DMS153 treated with DMSO at 0.1 percent for 48 hours (cell line): ENCODE measurements around the gene CLEC17A.
"Not testable (repeated sequence)": the region's sequence is repeated elsewhere in the genome, so short reads cannot be mapped to it uniquely, and the experiment has no call there.

Experiments used
- DNase-seq: peaks from one replicate; lab custom pipeline; 2025; ENCODE audit not compliant: unreplicated experiment; lab: John Stamatoyannopoulos, UW

Gene CLEC17A

DNA sequence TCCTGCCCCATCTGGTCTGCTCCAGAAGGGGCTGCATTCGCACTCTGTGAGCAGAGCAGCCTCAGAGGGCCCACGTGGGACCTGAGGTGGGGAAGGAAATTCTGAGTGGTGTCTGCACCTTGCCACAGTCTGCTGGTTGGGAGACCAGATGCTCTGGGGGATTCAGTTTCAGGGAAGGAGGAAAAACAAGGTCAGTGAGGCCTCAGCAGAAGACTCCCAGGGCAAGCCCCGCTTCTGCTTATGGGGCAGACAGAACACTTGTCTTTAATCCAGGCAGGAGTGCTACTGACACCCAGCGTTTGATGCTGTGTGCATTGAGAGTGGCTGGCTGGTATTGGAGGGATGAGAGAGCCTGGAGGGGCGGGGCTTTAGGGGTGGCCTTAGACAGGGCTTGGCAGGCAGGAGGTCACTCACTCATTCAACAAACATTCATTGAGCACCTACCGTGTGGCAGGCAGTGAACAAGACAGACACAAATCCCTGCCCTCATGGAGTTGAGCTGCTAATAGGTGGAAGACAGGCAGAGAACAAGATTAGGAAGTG, 4.9 kb upstream of the CLEC17A start:
- DNase-seq, result no peak

DNA sequence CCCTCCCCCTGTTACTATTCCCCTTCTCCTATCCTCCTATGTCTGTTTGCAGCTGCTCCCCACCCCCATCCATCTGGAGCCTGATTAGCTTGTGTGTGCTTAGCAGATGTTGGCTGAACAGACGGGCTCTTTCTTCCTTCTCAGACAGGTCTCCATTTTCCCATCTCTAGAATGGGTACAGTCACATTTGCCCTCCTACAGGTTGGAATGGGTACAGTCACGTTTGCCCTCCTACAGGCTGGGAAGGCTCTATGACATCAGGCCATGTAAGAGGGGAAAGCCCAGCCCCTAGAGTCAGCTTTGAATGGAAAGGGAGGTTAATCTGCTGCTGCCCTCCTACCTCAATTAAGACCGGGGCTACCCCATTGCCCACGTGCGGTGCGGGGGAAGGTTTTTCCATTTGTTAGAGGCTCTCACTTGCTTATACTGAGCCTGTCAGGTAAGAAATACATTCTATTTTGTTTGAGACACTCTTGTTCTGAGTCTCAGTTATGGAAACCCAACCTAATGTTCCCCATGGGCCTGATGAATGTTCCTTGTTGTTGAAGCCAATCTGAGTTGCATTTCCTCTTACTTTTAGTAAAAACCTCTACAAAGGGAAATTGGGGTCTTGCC, 2.2 kb upstream of the CLEC17A start:
- DNase-seq, result no peak

DNA sequence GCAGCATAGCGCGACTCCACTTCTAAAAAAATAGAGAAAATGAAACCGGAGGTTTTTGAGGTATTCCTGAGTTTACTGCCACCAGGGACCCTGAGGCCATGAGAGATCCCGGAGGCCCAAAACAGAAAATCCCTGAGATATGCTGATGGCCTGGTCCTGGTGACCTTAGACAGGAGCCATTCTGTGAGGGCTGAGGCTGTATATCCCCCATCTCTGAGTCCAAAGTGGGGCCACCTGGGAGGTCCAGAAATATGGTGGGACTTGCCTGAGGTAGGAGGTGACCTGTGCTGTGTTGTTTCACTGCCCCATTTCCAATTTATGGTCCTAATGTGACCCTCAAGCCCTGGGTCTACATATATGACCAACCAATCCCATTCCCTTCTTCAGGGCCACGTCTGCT, 1.5 kb downstream of the CLEC17A start:
- not testable (repeated sequence) for DNase-seq

DNA sequence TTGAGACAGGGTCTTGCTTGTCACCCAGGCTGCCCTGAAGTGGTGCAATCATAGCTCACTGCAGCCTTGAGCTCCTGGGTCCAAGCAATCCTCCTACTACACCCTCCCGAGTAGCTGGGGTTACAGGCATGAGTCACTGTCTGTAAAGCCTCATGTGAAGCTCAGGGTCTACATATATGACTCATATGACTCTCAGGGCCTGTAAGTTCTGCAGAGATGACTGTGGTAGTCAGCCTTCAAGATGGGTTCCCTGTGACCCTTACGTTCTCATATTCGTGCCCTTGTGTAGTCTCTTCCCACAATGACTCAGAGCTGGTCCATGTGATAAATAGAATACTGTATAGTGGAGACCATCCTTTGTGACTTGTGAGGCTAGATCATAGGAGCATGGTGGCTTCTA, 2.3 kb downstream of the CLEC17A start:
- not testable (repeated sequence) for DNase-seq

DNA sequence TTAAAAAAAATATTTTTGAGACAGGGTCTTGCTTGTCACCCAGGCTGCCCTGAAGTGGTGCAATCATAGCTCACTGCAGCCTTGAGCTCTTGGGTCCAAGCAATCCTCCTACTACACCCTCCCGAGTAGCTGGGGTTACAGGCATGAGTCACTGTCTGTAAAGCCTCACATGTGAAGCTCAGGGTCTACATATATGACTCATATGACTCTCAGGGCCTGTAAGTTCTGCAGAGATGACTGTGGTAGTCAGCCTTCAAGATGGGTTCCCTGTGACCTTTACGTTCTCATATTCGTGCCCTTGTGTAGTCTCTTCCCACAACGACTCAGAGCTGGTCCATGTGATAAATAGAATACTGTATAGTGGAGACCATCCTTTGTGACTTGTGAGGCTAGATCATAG, 6.5 kb downstream of the CLEC17A start:
- not testable (repeated sequence) for DNase-seq

DNA sequence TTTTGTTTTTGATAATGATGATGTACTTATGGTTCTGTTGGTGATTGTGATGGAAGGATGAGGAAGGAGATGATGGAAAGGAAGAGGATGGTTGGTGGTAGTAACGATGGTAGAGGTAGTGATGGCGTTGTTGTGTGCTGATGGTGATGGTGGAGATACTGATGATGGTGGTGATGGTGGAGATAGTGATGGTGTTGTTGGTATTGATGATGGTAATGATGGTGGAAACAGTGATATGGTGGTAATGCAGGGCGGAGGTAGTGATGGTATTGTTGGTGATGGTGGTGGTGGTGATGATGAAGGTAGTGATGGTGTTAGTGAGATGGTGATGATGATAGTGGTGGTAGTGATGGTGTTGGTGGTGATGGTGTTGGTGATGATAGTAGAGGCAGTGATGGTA, 12.7 kb downstream of the CLEC17A start:
- DNase-seq, result no peak

DNA sequence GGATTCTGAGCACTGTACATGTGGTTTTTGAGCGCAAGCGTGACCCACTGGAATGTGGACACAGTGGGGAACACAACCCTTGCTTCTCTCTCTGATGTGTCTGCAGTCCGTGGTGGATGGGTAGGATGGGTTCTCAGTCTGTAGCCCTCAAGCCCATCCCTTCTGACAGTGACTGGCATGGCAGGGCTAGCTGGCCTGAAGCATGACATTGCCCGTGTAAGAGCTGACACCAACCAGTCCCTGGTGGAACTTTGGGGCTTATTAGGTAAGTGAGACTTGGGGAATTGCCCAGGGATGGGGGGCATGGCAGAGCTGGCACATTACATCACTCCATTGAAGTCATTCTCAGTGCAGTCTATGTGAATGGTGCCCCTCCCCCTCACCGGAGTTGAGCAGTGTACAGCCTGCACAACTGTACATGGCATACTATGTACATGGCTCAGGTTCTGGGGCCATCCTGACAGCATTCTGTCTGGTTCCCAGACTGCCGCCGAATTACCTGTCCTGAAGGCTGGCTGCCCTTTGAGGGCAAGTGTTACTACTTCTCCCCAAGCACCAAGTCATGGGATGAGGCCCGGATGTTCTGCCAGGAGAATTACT, 16.8 kb downstream of the CLEC17A start:
- DNase-seq, result no peak

DNA sequence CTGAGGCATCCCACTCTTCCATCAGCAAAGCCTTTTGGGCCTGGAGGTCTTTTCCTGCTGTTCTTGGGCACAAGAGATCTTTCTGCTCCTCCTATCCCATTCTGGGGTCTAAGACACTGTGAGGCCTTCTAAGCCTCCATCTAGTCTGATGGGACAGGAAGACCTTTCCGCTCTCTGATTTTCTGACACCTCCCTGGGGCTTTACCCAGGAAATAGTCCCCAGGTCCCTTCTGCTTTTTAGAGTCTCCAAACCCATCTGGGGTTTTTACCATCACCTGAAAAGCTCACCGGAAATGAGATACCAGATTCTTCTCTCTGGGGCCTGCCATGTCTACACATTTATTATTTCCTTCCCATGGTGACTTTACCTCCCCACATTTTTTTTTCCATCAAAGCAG, 21.1 kb downstream of the CLEC17A start:
- no peak for DNase-seq

DNA sequence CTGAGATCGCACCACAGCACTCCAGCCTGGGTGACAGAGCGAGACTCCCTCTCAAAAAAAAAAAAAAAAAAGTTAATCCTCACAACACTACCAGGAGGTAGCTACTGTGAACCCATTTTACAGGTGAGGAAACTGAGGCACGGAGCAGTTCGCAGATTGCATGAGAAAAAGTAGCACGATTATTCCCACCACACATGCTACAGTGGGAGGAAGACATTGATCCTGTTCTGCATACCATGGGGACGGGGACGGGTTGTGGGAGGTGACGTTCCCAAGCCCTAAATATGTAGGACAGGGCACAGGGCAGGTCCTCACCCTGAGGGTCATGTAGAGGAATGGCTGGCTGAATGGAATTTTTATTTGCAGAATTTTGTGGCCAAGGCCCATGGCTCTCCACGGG, 23.7 kb downstream of the CLEC17A start:
- no peak for DNase-seq

DNA sequence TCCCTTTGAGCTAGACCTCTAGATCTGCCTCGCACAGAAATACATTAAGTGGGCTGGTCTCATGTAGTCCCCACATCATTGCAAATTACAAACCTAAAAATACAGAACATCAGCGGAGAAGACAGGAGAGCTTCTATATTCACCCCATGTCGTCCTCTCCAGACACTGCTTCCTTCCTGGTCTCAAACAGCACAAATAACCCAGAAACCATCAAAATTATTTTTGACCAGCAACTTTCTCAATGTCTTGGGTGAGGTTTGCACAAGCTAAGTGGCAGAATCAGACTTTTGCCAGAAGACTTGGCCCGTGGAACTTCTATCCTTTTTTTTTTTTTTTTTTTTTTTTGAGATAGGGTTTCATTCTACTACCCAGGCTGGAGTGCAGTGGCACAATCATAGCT, 28.2 kb downstream of the CLEC17A start:
- no peak for DNase-seq

DNA sequence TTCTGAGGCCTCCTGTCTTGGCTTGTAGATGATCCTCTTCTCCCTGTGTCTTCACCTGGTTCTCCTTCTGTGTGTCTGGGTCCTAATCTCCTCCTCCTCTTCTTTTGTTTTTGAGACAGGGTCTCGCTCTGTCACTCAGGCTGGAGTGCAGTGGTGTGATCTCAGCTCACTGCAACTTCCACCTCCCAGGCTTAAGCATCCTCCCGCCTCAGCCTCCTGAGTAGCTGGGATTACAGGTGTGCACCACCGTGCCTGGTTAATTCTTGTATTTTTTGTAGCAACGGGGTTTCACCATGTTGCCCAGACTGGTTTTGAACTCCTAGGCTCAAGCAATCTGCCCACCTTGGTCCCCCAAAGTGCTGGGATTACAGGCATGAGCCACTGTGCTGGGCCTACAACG, 29.4 kb downstream of the CLEC17A start:
- not testable (repeated sequence) for DNase-seq

DNA sequence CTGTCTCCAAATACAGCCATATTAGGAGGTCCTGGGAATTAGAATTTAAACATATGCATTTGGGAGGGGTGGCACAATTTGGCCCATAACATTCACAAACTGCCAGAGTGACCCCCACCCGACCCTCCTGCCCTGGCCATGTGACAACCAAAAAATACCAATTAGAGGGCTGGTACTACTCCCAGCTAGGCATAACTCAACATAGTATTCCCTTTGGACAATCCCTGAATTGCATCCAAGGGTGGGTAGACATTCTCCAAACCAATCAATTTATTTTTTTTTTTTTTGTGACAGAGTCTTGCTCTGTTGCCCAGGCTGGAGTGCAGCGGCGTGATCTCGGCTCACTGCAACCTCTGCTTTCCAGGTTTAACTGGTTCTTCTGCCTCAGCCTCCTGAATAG, 29.8 kb downstream of the CLEC17A start:
- no peak for DNase-seq

DNA sequence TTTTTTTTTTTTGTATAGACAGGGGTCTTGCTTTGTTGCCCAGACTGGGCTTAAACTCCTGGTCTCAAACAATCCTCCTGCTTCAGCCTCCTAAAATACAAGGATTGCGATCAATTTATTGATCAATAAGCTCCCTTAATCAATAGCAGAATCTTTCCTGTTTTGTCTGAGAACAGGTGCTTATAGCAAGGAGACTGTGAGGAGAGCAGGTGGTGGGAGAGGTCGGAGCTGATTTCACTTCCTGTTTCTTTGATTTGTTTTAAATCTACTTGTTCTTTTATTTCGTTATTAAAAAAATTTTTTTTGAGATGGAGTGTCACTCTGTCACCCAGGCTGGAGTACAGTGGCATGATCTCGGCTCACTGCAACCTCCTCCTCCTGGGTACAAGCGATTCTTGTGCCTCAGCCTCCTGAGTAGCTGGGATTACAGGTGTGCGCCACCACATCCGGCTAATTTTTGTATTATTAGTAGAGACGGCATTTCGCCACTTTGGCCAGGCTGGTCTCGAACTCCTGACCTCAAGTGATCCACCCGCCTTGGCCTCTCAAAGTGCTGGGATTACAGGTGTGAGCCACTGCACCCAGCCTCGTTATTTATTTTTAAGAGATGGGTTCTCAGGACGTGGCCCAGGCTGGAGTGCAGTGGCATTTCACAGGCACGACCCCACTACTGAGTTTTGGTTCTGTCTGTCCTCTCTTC, 30.7 kb downstream of the CLEC17A start:
- not testable (repeated sequence) for DNase-seq

DNA sequence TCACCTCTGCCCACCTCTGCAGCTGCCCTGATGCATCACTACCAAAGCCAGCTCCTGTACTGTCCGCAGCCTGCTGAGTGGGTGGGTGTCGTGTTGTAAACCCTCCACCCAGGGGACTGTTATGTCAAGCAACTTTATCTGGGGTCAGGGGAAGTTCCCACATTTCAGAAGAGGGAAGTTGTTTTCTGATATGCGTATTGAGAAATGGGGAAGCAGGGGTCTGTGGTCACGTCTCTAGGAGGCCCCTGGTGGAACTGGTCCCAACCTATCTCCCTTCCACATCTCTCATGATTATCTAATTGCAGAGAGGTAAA, 31.2 kb downstream of the CLEC17A start:
- no peak for DNase-seq

DNA sequence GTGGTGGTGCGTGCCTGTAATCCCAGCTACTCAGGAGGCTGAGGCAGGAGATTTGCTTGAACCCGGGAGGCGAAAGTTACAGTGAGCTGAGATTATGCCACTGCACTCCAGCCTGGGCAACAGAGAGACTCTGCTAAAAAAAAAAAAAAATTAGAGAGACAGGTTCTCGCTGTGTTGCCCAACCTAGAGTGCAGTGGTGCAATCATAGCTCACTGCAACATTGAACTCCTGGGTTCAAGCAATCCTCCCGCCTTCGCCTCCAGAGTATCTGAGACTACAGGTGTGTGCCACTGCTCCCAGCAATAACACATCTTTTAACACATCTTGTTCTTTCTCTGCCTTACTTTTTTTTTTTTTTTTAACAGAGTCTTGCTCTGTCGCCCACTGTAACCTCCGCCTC, 32.7 kb downstream of the CLEC17A start:
- no peak for DNase-seq

DNA sequence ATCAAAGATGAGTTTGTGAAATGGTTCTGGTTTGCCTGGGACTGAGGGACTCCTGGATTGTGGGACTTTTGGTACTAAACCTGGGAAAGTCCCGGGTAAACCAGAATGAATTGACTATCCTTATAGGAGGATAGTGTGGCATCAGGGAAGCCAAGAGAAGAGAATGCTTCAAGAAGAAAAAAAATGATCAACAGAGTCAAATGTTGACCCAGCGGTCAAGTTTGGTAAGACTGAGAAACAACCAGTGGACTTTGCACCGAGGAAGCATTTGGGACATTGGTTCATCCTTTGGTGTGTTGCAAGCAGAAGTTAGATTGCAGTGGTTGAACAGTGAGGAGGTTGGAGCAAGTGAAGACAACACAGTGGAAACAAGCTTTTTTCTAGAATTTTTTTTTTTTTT, 33.5 kb downstream of the CLEC17A start:
- DNase-seq, result no peak

DNA sequence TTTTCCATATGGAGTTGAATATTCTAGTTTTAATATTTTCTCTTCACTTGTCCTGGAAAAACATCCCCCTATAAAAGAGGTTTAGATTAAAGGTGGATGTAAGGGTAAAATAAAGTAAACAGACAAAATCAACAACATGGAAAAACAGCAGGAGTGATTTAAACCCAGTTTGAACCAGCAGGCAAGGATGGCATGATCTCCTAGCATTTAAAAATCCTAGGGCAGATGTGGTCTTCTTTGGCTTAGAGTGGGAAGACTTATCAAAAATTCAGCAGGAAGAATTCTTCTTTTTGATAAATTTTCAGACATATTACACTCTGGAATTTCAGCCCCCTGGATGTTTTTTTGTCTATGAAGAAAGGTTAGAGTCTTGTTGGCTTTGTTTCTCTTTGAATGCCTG, 36.5 kb downstream of the CLEC17A start:
- no peak for DNase-seq

DNA sequence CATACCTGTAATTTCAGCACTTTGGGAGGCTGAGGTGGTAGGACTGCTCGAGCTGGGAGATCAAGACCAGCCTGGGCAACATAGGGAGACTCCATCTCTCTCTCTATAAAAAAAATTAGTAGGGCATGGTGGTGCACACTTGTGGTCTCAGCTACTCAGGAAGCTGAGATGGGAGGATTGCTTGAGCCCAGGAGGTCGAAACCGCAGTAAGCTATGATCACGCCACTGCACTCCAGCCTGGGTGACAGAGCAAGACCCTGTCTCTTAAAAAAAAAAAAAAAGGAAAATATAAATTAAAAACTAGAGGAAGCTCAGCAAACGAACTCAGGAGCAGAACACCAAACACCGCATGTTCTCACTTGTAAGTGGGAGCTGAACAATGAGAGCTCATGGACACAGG, 41.6 kb downstream of the CLEC17A start:
- DNase-seq, result not testable (repeated sequence)

DNA sequence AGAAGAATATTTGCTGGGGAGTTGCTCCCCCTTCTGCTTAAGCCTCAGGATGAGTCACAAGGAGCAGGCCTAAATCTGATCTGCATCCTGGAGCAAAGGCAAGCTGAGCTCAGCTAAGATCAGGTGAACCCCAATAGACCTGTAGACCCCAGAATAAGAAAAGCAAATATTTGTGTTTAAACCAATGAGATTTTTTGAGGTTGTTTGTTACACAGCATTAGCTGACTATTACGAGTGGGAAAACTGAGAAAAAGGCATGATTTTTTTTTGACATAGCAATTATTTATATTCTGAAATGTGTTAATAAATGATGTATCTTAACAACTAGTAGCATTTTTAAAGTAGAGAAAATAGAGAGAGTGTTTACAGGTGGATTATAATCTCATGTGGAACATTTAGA, 46.7 kb downstream of the CLEC17A start:
- DNase-seq, result no peak

DNA sequence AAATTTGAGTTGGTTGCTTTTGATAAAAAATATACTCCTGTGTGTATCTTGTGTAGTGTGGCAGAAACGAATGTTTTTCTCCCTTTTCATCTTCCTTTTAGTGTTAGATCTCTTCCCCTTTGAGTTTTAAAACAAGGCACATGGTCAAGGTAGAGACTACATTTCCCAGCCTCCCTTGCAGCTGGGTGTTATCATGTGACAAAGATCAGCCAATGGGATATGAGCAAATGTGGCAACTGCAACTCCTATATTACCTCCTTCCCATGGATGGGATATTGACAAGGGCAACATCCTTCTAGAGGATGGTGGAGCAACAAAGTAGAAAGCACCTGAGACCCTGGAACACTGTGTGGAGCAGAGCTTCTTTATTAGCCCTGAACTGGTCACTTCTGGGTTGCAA, 49.4 kb downstream of the CLEC17A start:
- no peak for DNase-seq

DNA sequence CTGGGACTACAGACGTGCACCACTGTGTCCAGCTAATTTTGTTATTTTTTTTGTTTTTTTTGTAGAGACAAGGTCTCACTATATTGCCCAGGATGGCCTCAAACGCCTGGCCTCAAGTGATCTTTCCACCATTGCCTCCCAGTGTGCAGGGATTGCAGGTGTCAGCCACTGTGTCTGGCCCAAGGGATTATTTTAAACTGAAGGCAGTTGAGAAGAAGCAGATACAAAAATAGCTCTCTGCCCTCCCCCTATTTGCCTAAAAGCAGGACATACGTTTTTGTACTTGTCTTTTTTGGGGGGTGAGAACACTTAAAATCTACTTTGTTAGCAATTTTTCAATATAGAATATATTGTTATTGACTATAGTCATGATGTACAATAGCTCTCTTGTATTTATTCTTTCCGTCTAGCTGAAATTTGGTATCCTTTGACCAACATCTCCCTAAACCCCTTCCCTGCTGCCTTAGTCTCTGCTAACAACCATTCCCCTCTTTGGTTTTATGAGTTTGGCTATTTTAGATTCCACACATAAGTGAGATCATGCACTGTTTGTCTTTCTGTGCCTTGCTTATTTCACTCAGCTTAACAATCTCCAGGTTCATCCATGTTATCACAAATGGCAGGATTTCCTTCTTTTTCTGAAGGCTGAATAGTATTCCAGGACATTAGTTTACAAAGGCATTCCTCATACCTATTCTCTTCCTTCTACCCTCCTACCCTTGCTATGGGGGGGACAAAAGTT, 56.8 kb downstream of the CLEC17A start:
- no peak for DNase-seq

DNA sequence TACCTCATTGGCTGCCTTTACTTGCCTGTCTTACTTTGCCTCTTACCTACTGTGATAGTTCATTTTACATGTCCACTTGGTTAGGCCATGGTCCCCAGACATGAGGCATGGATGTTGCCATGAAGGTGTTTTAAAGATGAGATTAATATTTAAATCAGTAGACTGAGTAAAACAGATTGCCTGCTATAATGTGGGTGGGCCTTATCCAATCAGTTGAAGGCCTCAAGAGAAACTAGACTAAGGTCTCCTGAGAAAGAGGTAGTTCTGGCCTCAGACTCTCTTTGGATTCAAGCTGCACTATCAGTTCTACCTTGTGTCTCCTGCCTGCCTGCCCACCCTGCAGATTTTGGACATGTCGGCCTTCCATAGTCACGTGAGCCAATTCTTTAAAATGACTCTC, 65.6 kb downstream of the CLEC17A start:
- DNase-seq, result no peak
